Upper lobe of left lung (tissue), 6 donors: ENCODE results near the gene TEAD3. TPM values are rescaled to one million over a fixed set of nuclear protein-coding genes. Genes with fewer than 3 reads are reported as not detected.
A peak's percentile ranks its signal among the peaks of the same experiment; 100 is the strongest.

Experiments used
- ATAC-seq, 2 donors: fragments of 200-7000 bp; cut with Tn5 transposase; one replicate each; pipeline ENCODE4 v1.9.1; 2022; ENCODE audit warnings: mild to moderate bottlenecking in 2 of 2, moderate library complexity in 2 of 2; ENCODE audit not compliant: low FRiP score in 2 of 2
- DNase-seq, 2 donors: peaks; one replicate each; pipeline ENCODE4 v3.0.0-alpha.2; 2019 to 2020
- H3K27ac ChIP-seq, 4 donors: fragments of 200-600 bp; sonication (generic); one replicate each; pipeline ENCODE4 v1.5.1; 2016 to 2019
- H3K27me3 ChIP-seq, 4 donors: fragments of 200-600 bp; sonication (generic); one replicate each; pipeline ENCODE4 v1.5.1; 2017 to 2019
- H3K36me3 ChIP-seq, 4 donors: fragments of 200-600 bp; sonication (generic); one replicate each; pipeline ENCODE4 v1.5.1; 2016 to 2019
- H3K4me1 ChIP-seq, 4 donors: fragments of 200-600 bp; sonication (generic); one replicate each; pipeline ENCODE4 v1.5.1; 2018 to 2019
- H3K4me3 ChIP-seq, 4 donors: fragments of 200-600 bp; sonication (generic); one replicate each; pipeline ENCODE4 v1.5.1; 2017 to 2019; ENCODE audit warnings: mild to moderate bottlenecking in 2 of 4, moderate library complexity in 1 of 4
- H3K9me3 ChIP-seq, 4 donors: fragments of 200-600 bp; sonication (generic); one replicate each; pipeline ENCODE4 v1.5.1; 2018 to 2019
- EP300 ChIP-seq, 4 donors: sonication (generic); formaldehyde crosslinking; IDR thresholded peaks; one replicate each; pipeline ENCODE4 v1.5.1; 2017; ENCODE audit warnings: antibody characterized with exemption in 4 of 4, control low read depth in 2 of 4
- POLR2A ChIP-seq, 4 donors: fragments of 450-650 bp; IDR thresholded peaks; one replicate each; pipeline ENCODE4 v1.5.1; 2016 to 2017; ENCODE audit warnings: antibody characterized with exemption in 4 of 4, mild to moderate bottlenecking in 2 of 4
- POLR2AphosphoS5 ChIP-seq, 2 donors: sonication (generic); formaldehyde crosslinking; IDR thresholded peaks; one replicate each; pipeline ENCODE4 v1.5.1; 2017; ENCODE audit warnings: antibody characterized with exemption in 2 of 2
- WGBS, 2 donors: methylation state at CpG; one replicate each; pipeline ENCODE4 v1.1.5; 2017 to 2018; 5-methylcytosine and 5-hydroxymethylcytosine counted together
- total RNA-seq, 6 donors: library from RNA; depleted of rRNA in 4 of 6; stranded (reverse); fragments of >200 nt in 4 of 6; gene quantifications; one replicate each; pipeline versions ENCODE4 v1.1.0 to v1.2.1, GENCODE V29; 2016 to 2021
- TF ChIP-seq, protein P1 (sequence below), 6 experiments: fragments of 450-650 bp in 4 of 6; fragments of 200-600 bp in 2 of 6; sonication (generic) in 2 of 6; IDR thresholded peaks; one replicate each; pipeline ENCODE4 v1.5.1; 2016 to 2019; ENCODE audit warnings: antibody characterized with exemption in 6 of 6
- donor health status: DM: no; HTN: no; CAD: no; lungs with moderate emphysema.
- donor health status: DM: no; HTN: yes; CAD: no; lungs with severe emphysema.

The TEAD3 gene
- total RNA-seq, 6 donors from 2014 or later, result 19.0 to 28.2 (median 21.2) TPM

- TF ChIP-seq POLR2AphosphoS5 (IDR thresholded peaks at IDR 0.05) (no peak), EP300 (IDR thresholded peaks at IDR 0.05) (no peak), POLR2A (IDR thresholded peaks at IDR 0.05) (no peak)
- TF ChIP-seq, protein P1, sequence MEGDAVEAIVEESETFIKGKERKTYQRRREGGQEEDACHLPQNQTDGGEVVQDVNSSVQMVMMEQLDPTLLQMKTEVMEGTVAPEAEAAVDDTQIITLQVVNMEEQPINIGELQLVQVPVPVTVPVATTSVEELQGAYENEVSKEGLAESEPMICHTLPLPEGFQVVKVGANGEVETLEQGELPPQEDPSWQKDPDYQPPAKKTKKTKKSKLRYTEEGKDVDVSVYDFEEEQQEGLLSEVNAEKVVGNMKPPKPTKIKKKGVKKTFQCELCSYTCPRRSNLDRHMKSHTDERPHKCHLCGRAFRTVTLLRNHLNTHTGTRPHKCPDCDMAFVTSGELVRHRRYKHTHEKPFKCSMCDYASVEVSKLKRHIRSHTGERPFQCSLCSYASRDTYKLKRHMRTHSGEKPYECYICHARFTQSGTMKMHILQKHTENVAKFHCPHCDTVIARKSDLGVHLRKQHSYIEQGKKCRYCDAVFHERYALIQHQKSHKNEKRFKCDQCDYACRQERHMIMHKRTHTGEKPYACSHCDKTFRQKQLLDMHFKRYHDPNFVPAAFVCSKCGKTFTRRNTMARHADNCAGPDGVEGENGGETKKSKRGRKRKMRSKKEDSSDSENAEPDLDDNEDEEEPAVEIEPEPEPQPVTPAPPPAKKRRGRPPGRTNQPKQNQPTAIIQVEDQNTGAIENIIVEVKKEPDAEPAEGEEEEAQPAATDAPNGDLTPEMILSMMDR (IDR thresholded peaks at IDR 0.05), result no peak
- no peak for ATAC-seq
- no peak overlapping the region for H3K4me3 ChIP-seq
- peaks cover 3 to 75% (median 41%) of the 10 kb centered on the region in 4 donors for H3K36me3 ChIP-seq
- H3K27me3 ChIP-seq, result no peaks in the 10 kb centered on the region
- no peak for DNase-seq
- peaks cover 12 to 33% (median 16%) of the 10 kb centered on the region in 4 donors for H3K4me1 ChIP-seq
- H3K27ac ChIP-seq, result no peak overlapping the region
- no peaks in the 10 kb centered on the region for H3K9me3 ChIP-seq
Measured at GRCh38 chr6:35473850-35474130, 23.1 kb downstream of the TEAD3 start.

DNA sequence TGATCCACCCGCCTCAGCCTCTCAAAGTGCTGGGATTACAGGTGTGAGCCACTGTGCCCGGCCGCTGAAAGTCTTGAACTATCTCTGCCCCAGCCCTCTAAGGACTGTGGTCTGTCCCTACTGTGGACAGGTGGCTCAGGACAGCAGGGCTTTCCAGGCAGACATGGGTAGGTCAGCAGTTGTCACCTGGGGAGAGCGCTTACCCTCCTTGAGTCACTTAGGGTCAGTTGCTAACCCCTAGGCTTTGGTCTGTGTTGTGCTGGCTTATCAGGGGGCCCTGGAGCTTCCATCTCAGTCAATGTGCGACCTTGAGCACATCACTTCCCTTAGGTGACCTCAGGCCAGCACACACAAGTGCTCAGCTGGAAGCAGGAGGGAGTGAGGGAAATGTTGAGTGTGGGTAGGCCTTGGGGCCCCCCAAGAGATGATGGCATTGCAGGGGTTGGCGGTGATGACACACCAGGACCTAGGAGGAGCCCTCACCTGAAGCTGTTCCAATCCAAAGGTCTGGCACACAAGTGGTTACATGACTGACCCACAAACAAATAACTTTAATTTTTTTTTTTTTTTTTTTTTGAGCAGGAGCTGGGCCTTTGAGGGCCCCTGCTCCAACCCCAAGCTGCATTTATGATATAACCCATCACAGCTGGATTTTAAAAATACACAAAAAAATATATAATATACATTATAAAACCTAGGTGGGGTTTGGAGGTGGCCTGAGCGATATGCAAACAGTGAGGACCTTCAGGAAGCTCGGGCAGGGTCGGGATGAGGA, 23.6 kb downstream of the TEAD3 start:
- 90% methylated on average over 8 to 9 of the region's 9 CpGs for WGBS, 2 donors
- no peak for ATAC-seq
- TF ChIP-seq EP300 (IDR thresholded peaks at IDR 0.05), result no peak
- no peak for TF ChIP-seq POLR2AphosphoS5 (IDR thresholded peaks at IDR 0.05)
- no peak for TF ChIP-seq POLR2A (IDR thresholded peaks at IDR 0.05)
- TF ChIP-seq, protein P1 (IDR thresholded peaks at IDR 0.05), result no peak
- no peak for DNase-seq
- no peaks in the 10 kb centered on the region for H3K27me3 ChIP-seq
- peaks cover 3 to 69% (median 40%) of the 10 kb centered on the region in 4 donors for H3K36me3 ChIP-seq
- H3K9me3 ChIP-seq, result no peaks in the 10 kb centered on the region
- H3K4me1 ChIP-seq, result peaks cover 12 to 35% (median 16%) of the 10 kb centered on the region in 4 donors
- no peak overlapping the region for H3K4me3 ChIP-seq
- no peak overlapping the region for H3K27ac ChIP-seq

- Histone ChIP-seq H3K36me3 (peaks cover 3 to 64% (median 36%) of the 10 kb centered on the region in 4 donors), H3K4me3 (no peak overlapping the region), H3K27me3 (no peaks in the 10 kb centered on the region), H3K4me1 (peaks cover 17 to 35% (median 20%) of the 10 kb centered on the region in 4 donors), H3K9me3 (no peaks in the 10 kb centered on the region), H3K27ac (peak overlapping the region in 2 of 4 donors; percentile 10 to 18)
- TF ChIP-seq EP300 (IDR thresholded peaks at IDR 0.05) (no peak), POLR2A (IDR thresholded peaks at IDR 0.05) (no peak), POLR2AphosphoS5 (IDR thresholded peaks at IDR 0.05) (no peak)
- TF ChIP-seq, protein P1 (IDR thresholded peaks at IDR 0.05), result no peak
- WGBS, 2 donors, result 66 to 72% methylated on average over 8 of the region's 8 CpGs
- no peak for DNase-seq
- no peak for ATAC-seq
Measured at GRCh38 chr6:35471836-35472345, 25.0 kb downstream of the TEAD3 start.

GRCh38 chr6:35470663-35471120, 26.2 kb downstream of the TEAD3 start:
- peaks cover 17 to 35% (median 20%) of the 10 kb centered on the region in 4 donors for H3K4me1 ChIP-seq
- no peak for ATAC-seq
- H3K36me3 ChIP-seq, result peaks cover 3 to 57% (median 34%) of the 10 kb centered on the region in 4 donors
- no peaks in the 10 kb centered on the region for H3K9me3 ChIP-seq
- TF ChIP-seq POLR2AphosphoS5 (IDR thresholded peaks at IDR 0.05), result no peak
- TF ChIP-seq, protein P1 (IDR thresholded peaks at IDR 0.05), result no peak
- no peak for TF ChIP-seq POLR2A (IDR thresholded peaks at IDR 0.05)
- no peak for TF ChIP-seq EP300 (IDR thresholded peaks at IDR 0.05)
- 67 to 77% methylated on average over 1 to 3 of the region's 3 CpGs for WGBS, 2 donors
- H3K27ac ChIP-seq, result peak overlapping the region in 1 of 4 donors; percentile 92
- DNase-seq, result no peak
- no peaks in the 10 kb centered on the region for H3K27me3 ChIP-seq
- peak overlapping the region in 1 of 4 donors; percentile 69 for H3K4me3 ChIP-seq
